Measurements from ENCODE around the gene GALNT16. TPM values are rescaled to one million over a fixed set of nuclear protein-coding genes. Genes with fewer than 3 reads are reported as not detected.

GALNT16 gene
- total RNA-seq, 4 donors from 2014 or later = 2.1 to 35.9 (median 11.5) TPM

DNA sequence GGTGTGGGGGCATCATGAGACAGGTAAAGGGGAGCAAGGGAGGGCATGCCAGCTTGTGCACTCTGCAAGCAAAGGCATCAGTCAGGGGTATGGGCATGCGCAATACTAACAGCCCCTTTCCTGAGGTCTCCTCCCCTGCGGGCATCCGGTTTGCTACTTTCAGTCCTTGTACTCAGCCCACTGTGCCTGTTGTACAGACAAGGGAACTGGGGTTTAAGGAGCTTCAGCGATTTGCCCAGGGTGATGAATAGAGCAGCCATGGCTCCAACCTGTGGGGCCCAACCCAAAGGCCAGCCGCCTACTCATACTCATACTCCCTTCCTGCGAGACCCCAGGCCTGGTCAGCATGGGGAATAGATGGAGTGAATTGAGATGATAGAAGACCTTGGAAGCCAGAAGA is 66.7 kb downstream of the GALNT16 start:
- Histone ChIP-seq H3K36me3 (no peaks in the 10 kb centered on the region), H3K9me3 (no peaks in the 10 kb centered on the region), H3K4me3 (no peak overlapping the region), H3K27me3 (no peaks in the 10 kb centered on the region), H3K4me1 (no peaks in the 10 kb centered on the region), H3K27ac (no peak overlapping the region)
- intact Hi-C loops (cut with DNase I; ENCODE audit: low total_unique reads) = no loop called here
- TF ChIP-seq POLR2A (IDR thresholded peaks at IDR 0.05) (no peak), CTCF (IDR thresholded peaks at IDR 0.05) (no peak)
- DNase-seq = peak; percentile 3

- Histone ChIP-seq H3K4me1 (no peaks in the 10 kb centered on the region), H3K27ac (no peak overlapping the region), H3K9me3 (no peaks in the 10 kb centered on the region), H3K4me3 (no peak overlapping the region), H3K36me3 (no peaks in the 10 kb centered on the region), H3K27me3 (no peaks in the 10 kb centered on the region)
- intact Hi-C loops (cut with DNase I; ENCODE audit: low total_unique reads) = no loop called here
- peak; percentile 1 to 4 for DNase-seq
- no peak for TF ChIP-seq CTCF (IDR thresholded peaks at IDR 0.05)
- no peak for TF ChIP-seq POLR2A (IDR thresholded peaks at IDR 0.05)
These were observed 67.5 kb downstream of the GALNT16 start for GRCh38 chr14:69327507-69327906.

- Histone ChIP-seq H3K9me3 (no peaks in the 10 kb centered on the region), H3K4me1 (no peaks in the 10 kb centered on the region), H3K4me3 (no peak overlapping the region), H3K27me3 (no peaks in the 10 kb centered on the region), H3K27ac (no peak overlapping the region), H3K36me3 (no peaks in the 10 kb centered on the region)
- intact Hi-C loops (cut with DNase I; ENCODE audit: low total_unique reads) = no loop called here
- DNase-seq = no peak
- TF ChIP-seq CTCF (IDR thresholded peaks at IDR 0.05) = no peak
- TF ChIP-seq POLR2A (IDR thresholded peaks at IDR 0.05) = no peak
These were observed 68.4 kb downstream of the GALNT16 start for GRCh38 chr14:69328317-69328716.

- TF ChIP-seq CTCF (IDR thresholded peaks at IDR 0.05) = no peak
- TF ChIP-seq POLR2A (IDR thresholded peaks at IDR 0.05) = no peak
- intact Hi-C loops (cut with DNase I; ENCODE audit: low total_unique reads) = no loop called here
- Histone ChIP-seq H3K9me3 (no peaks in the 10 kb centered on the region), H3K4me3 (no peak overlapping the region), H3K27ac (no peak overlapping the region), H3K27me3 (no peaks in the 10 kb centered on the region), H3K36me3 (no peaks in the 10 kb centered on the region), H3K4me1 (no peaks in the 10 kb centered on the region)
- DNase-seq = no peak
These were observed 68.8 kb downstream of the GALNT16 start for GRCh38 chr14:69328765-69329164.

- Histone ChIP-seq H3K27ac (no peak overlapping the region), H3K9me3 (no peaks in the 10 kb centered on the region), H3K36me3 (no peaks in the 10 kb centered on the region), H3K4me3 (no peak overlapping the region), H3K27me3 (no peaks in the 10 kb centered on the region), H3K4me1 (no peaks in the 10 kb centered on the region)
- DNase-seq = no peak
- TF ChIP-seq POLR2A (IDR thresholded peaks at IDR 0.05) = no peak
- intact Hi-C loops (cut with DNase I; ENCODE audit: low total_unique reads) = no loop called here
These were observed 71.2 kb downstream of the GALNT16 start for GRCh38 chr14:69331206-69331605.

- no peaks in the 10 kb centered on the region for H3K36me3 ChIP-seq
- H3K27me3 ChIP-seq = no peaks in the 10 kb centered on the region
- H3K4me1 ChIP-seq = no peaks in the 10 kb centered on the region
- H3K9me3 ChIP-seq = no peaks in the 10 kb centered on the region
- DNase-seq = no peak
- H3K27ac ChIP-seq = no peak overlapping the region
- TF ChIP-seq CTCF (IDR thresholded peaks at IDR 0.05) (no peak), POLR2A (IDR thresholded peaks at IDR 0.05) (no peak)
- intact Hi-C loops (cut with DNase I; ENCODE audit: low total_unique reads) = no loop called here
- H3K4me3 ChIP-seq = no peak overlapping the region
These were observed 72.9 kb downstream of the GALNT16 start for GRCh38 chr14:69332782-69333395.
